ENCODE measurements around the gene FABP6. TPM values are rescaled to one million over a fixed set of nuclear protein-coding genes. Genes with fewer than 3 reads are reported as not detected.
"Not testable (repeated sequence)": the region's sequence is repeated elsewhere in the genome, so short reads cannot be mapped to it uniquely, and the experiment has no call there.

FABP6 gene
- total RNA-seq, 1 donor from 2014 or later, result 4.5 TPM

- DNase-seq (ENCODE audit: low spot score in 2 of 2) (no peak), FAIRE-seq (no peak)
Measured at GRCh38 chr5:160213537-160213936, 15.8 kb upstream of the FABP6 start.

GRCh38 chr5:160219356-160219755 lies 9.9 kb upstream of the FABP6 start:
- DNase-seq (ENCODE audit: low spot score in 2 of 2), result no peak
- FAIRE-seq, result no peak

- FAIRE-seq, result no peak
- no peak for DNase-seq (ENCODE audit: low spot score in 2 of 2)
Measured at GRCh38 chr5:160221082-160221481, 8.2 kb upstream of the FABP6 start.

GRCh38 chr5:160227012-160227411 lies 2.3 kb upstream of the FABP6 start:
- no peak for FAIRE-seq
- DNase-seq (ENCODE audit: low spot score in 2 of 2), result no peak

- no peak for FAIRE-seq
- no peak for DNase-seq (ENCODE audit: low spot score in 2 of 2)
Measured at GRCh38 chr5:160230686-160231527, 1.6 kb downstream of the FABP6 start.

GRCh38 chr5:160231783-160232342 lies 2.6 kb downstream of the FABP6 start:
- FAIRE-seq, result no peak
- no peak for DNase-seq (ENCODE audit: low spot score in 2 of 2)

- no peak for FAIRE-seq
Measured at GRCh38 chr5:160233215-160233614, 3.9 kb downstream of the FABP6 start.

GRCh38 chr5:160235731-160236130 lies 6.4 kb downstream of the FABP6 start:
- DNase-seq (ENCODE audit: low spot score in 2 of 2) (no peak), FAIRE-seq (no peak)

More at GRCh38 chr5:160233215-160233614, 3.9 kb downstream of the FABP6 start:
- DNase-seq (ENCODE audit: low spot score in 2 of 2), result no peak

- no peak for DNase-seq (ENCODE audit: low spot score in 2 of 2)
- FAIRE-seq, result no peak
Measured at GRCh38 chr5:160237571-160238093, 8.3 kb downstream of the FABP6 start.

GRCh38 chr5:160240350-160240749 lies 11.0 kb downstream of the FABP6 start:
- FAIRE-seq (no peak), DNase-seq (ENCODE audit: low spot score in 2 of 2) (no peak)

GRCh38 chr5:160242145-160242544 lies 12.8 kb downstream of the FABP6 start:
- DNase-seq (ENCODE audit: low spot score in 2 of 2), result no peak
- no peak for FAIRE-seq

GRCh38 chr5:160245506-160246086 lies 16.3 kb downstream of the FABP6 start:
- no peak for FAIRE-seq
- no peak for DNase-seq (ENCODE audit: low spot score in 2 of 2)

- not testable (repeated sequence) for FAIRE-seq
Measured at GRCh38 chr5:160249570-160249969, 20.3 kb downstream of the FABP6 start.

GRCh38 chr5:160250226-160250625 lies 20.9 kb downstream of the FABP6 start:
- DNase-seq (ENCODE audit: low spot score in 2 of 2) (no peak), FAIRE-seq (no peak)

More at GRCh38 chr5:160249570-160249969, 20.3 kb downstream of the FABP6 start:
- not testable (repeated sequence) for DNase-seq (ENCODE audit: low spot score in 2 of 2)

GRCh38 chr5:160250826-160251225 lies 21.5 kb downstream of the FABP6 start:
- no peak for FAIRE-seq

GRCh38 chr5:160251406-160252155 lies 22.3 kb downstream of the FABP6 start:
- DNase-seq (ENCODE audit: low spot score in 2 of 2) (no peak), FAIRE-seq (no peak)

More at GRCh38 chr5:160250826-160251225, 21.5 kb downstream of the FABP6 start:
- DNase-seq (ENCODE audit: low spot score in 2 of 2), result no peak

GRCh38 chr5:160252916-160253315 lies 23.6 kb downstream of the FABP6 start:
- DNase-seq (ENCODE audit: low spot score in 2 of 2) (no peak), FAIRE-seq (no peak)

- DNase-seq (ENCODE audit: low spot score in 2 of 2), result no peak
- no peak for FAIRE-seq
Measured at GRCh38 chr5:160253441-160253840, 24.1 kb downstream of the FABP6 start.

- FAIRE-seq (no peak), DNase-seq (ENCODE audit: low spot score in 2 of 2) (no peak)
Measured at GRCh38 chr5:160254706-160255105, 25.4 kb downstream of the FABP6 start.

GRCh38 chr5:160259341-160259740 lies 30.0 kb downstream of the FABP6 start:
- FAIRE-seq (no peak), DNase-seq (ENCODE audit: low spot score in 2 of 2) (no peak)

Measured in frontal cortex (tissue), 4 donors.